Calu3 (cell line): ENCODE measurements around the gene CATSPERZ. TPM values are rescaled to one million over a fixed set of nuclear protein-coding genes. Genes with fewer than 3 reads are reported as not detected.
A peak's percentile ranks its signal among the peaks of the same experiment; 100 is the strongest.

Experiments
- Bru-seq: library from RNA; stranded (reverse); fragments of 400-500 nt; gene quantifications from one replicate; lab custom pipeline; 2021; lab: Mats Ljungman, UMichigan
- BruChase-seq, 2 experiments: library from RNA; stranded (reverse); fragments of 400-500 nt; gene quantifications; one replicate each; lab custom pipeline; 2021; lab: Mats Ljungman, UMichigan
- BruUV-seq: library from RNA; stranded (reverse); fragments of 400-500 nt; replicated peaks from 2 replicates; lab custom pipeline; 2021; lab: Mats Ljungman, UMichigan
- CTCF ChIA-PET: fragments of 300-600 bp; sonication (Branson Sonifier 250); formaldehyde crosslinking; loops from one replicate; lab custom pipeline; 2022; ENCODE audit warnings: antibody characterized with exemption; lab: Charles Lee
- DNase-seq: peaks from one replicate; pipeline ENCODE4 v3.0.0; 2022
- H3K27ac Mint-ChIP-seq: one replicate; pipeline ENCODE4 v1.8.0; 2022; ENCODE audit warnings: mixed read lengths; ENCODE audit not compliant: unreplicated experiment
- H3K27me3 Mint-ChIP-seq: one replicate; pipeline ENCODE4 v1.8.0; 2022; ENCODE audit warnings: mixed read lengths; ENCODE audit not compliant: unreplicated experiment
- H3K36me3 Mint-ChIP-seq: one replicate; pipeline ENCODE4 v1.8.0; 2022; ENCODE audit warnings: mild to moderate bottlenecking, moderate library complexity, mixed read lengths; ENCODE audit not compliant: insufficient read depth, unreplicated experiment
- H3K4me1 Mint-ChIP-seq: one replicate; pipeline ENCODE4 v1.8.0; 2022; ENCODE audit warnings: mild to moderate bottlenecking, low read depth, mixed read lengths; ENCODE audit not compliant: unreplicated experiment
- H3K4me3 Mint-ChIP-seq: one replicate; pipeline ENCODE4 v1.8.0; 2022; ENCODE audit warnings: mild to moderate bottlenecking, low read depth, moderate library complexity, mixed read lengths; ENCODE audit not compliant: unreplicated experiment
- H3K9me3 Mint-ChIP-seq: one replicate; pipeline ENCODE4 v1.8.0; 2022; ENCODE audit warnings: low read depth, mixed read lengths; ENCODE audit not compliant: unreplicated experiment
- CTCF ChIP-seq: fragments of 200-600 bp; IDR thresholded peaks from one replicate; pipeline ENCODE4 v1.8.0; 2022; ENCODE audit warnings: antibody characterized with exemption; ENCODE audit not compliant: unreplicated experiment
- intact Hi-C: fragments of 100-400 bp; cut with micrococcal nuclease; formaldehyde crosslinking; loops from one replicate; pipeline ENCODE4 v1.10.0; 2022; ENCODE audit not compliant: unreplicated experiment
- long read RNA-seq: library from polyadenylated mRNA; stranded (forward); transcript quantifications from one replicate; pipeline ENCODE4 v2.0.0, GENCODE V29; 2022
- total RNA-seq: library from RNA; stranded (reverse); gene quantifications from 2 replicates; pipeline ENCODE4 v1.2.3, GENCODE V29; 2022

The CATSPERZ gene, protein sequence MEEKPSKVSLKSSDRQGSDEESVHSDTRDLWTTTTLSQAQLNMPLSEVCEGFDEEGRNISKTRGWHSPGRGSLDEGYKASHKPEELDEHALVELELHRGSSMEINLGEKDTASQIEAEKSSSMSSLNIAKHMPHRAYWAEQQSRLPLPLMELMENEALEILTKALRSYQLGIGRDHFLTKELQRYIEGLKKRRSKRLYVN
- total RNA-seq (0.85 TPM in 1 of 2 replicates, not detected in the other), Bru-seq, nascent RNA (not detected), BruChase-seq, experiment 1, labeled RNA remaining after a 6-hour chase (not detected), BruChase-seq, experiment 2, labeled RNA remaining after a 2-hour chase (not detected)
- long read RNA-seq, partial matches to known transcripts: 0 of 1 reads
- long read RNA-seq, other reads (novel, unspliced or antisense): 0 of 1 reads

GRCh38 chr11:64299847-64300648 lies at the start of gene CATSPERZ:
CATSPERZ (plus strand) TSS chr11:64300358; CDS start chr11:64300411, 53 bp downstream.
- Mint-ChIP-seq H3K27me3 (peaks cover 59% of the 10 kb centered on the region), H3K27ac (peak within 1 kb of the TSS; percentile 60), H3K4me3 (peak within 1 kb of the TSS; percentile 63), H3K4me1 (peaks cover 26% of the 10 kb centered on the region), H3K9me3 (no peaks in the 10 kb centered on the region), H3K36me3 (peaks cover 13% of the 10 kb centered on the region)
- DNase-seq: no peak
- BruUV-seq: no TSS peak
- TF ChIP-seq CTCF: no peak
- intact Hi-C loops: loop anchor here (10.0 kb wide), 1 partner anchor 55 kb away; the partner anchor contains the start of genes FKBP2 and PPP1R14B
- CTCF ChIA-PET: interaction anchor here (0.6 to 2.2 kb wide), 8 partner anchors 11 to 143 kb away, joined by 3 to 17 read pairs (median 6); no protein-coding TSS in a partner anchor

DNA sequence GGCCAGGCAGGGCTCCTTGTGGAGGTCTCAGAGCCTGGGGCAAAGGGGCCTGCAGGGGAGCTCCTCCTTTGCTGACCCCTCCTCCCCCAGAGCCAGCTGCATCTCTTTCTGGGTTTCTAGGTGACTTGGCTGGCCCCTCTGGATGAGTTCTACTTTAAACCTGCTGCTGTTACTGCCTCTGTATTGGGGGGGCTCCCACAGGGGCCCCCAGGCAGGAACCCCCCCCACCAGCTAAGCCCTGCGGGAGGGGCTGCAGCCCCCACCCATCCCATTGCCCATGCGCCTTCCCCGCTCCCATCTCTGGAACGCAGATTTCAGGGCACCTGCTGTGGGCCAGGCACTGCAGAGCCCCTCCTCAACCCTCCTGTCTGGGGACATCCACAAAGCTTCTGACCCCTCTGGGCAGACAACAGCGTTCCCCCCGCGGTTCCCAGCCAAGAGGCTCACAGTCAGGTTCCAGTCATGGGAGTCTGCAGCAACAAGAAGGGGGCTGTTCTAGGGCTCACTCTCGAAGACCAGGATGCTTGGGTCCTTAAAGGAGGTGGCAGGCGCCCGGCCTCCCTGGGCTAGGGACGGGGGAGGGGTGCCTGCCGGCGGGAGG lies 49.6 kb upstream of the CATSPERZ start:
- H3K27me3 Mint-ChIP-seq: no peaks in the 10 kb centered on the region
- H3K4me1 Mint-ChIP-seq: peaks cover 11% of the 10 kb centered on the region
- peaks cover 83% of the 10 kb centered on the region for H3K36me3 Mint-ChIP-seq
- H3K9me3 Mint-ChIP-seq: no peaks in the 10 kb centered on the region
- CTCF ChIA-PET: interaction anchor here (0.6 to 1.1 kb wide), 3 partner anchors 17 to 34 kb away, joined by 3 to 8 read pairs (median 3); partner anchors contain the start of gene BAD
- TF ChIP-seq CTCF: no peak
- DNase-seq: no peak
- no peak overlapping the region for H3K27ac Mint-ChIP-seq
- intact Hi-C loops: no loop called here
- peak overlapping the region; percentile 90 for H3K4me3 Mint-ChIP-seq
- BruUV-seq: no TSS peak

GRCh38 chr11:64251016-64251752 lies 49.0 kb upstream of the CATSPERZ start, which contains the start of gene PLCB3:
PLCB3 (plus strand) TSS chr11:64251530; CDS start chr11:64251650, 120 bp downstream.
- H3K36me3 Mint-ChIP-seq: peaks cover 77% of the 10 kb centered on the region
- peak within 1 kb of the TSS; percentile 74 for H3K27ac Mint-ChIP-seq
- peak; percentile 52 for DNase-seq
- H3K4me1 Mint-ChIP-seq: peaks cover 11% of the 10 kb centered on the region
- CTCF ChIA-PET: interaction anchor here (0.9 to 1.8 kb wide), 4 partner anchors 10 to 47 kb away, joined by 3 to 16 read pairs (median 10); partner anchors contain the start of genes BAD and FKBP2
- H3K9me3 Mint-ChIP-seq: no peaks in the 10 kb centered on the region
- BruUV-seq: no TSS peak
- peak within 1 kb of the TSS; percentile 90 for H3K4me3 Mint-ChIP-seq
- no peaks in the 10 kb centered on the region for H3K27me3 Mint-ChIP-seq
- peak; percentile 91 for TF ChIP-seq CTCF
- intact Hi-C loops: no loop called here
